Astrocyte (in vitro differentiated cells and primary cell): ENCODE results near the gene KCNN3.

Experiments
- EZH2 ChIP-seq: IDR thresholded peaks from 2 replicates; pipeline ENCODE4 v1.6.1; 2012; ENCODE audit warnings: mild to moderate bottlenecking, low read length, inconsistent platforms; ENCODE audit not compliant: insufficient read depth
- TF ChIP-seq, protein P1 (sequence below): IDR thresholded peaks from 2 replicates; pipeline ENCODE4 v1.5.1; 2011; ENCODE audit warnings: low read depth, mild to moderate bottlenecking, inconsistent platforms, low read length, moderate library complexity; ENCODE audit not compliant: insufficient read depth

DNA sequence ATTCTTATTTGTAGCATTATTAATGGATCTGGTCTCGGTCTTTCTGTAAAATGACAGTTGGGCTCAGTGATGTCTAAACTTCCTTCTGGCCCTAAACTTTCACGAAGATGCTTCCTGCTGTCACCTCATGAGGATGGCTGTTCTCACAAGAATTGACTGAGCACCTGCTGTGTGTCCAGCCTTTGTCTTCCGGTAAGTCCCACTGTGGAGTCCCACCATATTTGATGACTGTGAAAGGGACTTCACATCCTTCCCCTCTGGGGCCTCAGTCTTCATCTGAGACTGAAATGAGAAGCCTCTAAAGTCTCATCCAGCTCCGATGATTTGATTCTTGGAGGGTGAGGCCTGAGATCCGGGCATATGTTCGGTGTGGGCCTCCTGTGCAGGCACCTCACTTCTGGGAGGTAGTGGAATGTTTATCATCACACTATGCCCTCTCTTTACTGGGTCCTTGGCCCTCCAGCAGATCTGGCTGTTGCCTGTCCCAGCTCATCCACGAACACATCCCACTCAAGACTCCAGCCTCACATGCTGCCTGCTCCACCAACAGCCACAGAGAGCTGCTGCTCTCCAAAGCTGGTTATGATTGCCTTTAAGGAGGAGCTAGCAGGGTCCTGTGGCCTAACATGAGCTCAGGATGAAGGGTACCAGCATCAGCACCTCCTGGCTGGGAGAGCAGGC lies 95.8 kb downstream of the KCNN3 start:
- no peak for TF ChIP-seq EZH2
- TF ChIP-seq, protein P1, sequence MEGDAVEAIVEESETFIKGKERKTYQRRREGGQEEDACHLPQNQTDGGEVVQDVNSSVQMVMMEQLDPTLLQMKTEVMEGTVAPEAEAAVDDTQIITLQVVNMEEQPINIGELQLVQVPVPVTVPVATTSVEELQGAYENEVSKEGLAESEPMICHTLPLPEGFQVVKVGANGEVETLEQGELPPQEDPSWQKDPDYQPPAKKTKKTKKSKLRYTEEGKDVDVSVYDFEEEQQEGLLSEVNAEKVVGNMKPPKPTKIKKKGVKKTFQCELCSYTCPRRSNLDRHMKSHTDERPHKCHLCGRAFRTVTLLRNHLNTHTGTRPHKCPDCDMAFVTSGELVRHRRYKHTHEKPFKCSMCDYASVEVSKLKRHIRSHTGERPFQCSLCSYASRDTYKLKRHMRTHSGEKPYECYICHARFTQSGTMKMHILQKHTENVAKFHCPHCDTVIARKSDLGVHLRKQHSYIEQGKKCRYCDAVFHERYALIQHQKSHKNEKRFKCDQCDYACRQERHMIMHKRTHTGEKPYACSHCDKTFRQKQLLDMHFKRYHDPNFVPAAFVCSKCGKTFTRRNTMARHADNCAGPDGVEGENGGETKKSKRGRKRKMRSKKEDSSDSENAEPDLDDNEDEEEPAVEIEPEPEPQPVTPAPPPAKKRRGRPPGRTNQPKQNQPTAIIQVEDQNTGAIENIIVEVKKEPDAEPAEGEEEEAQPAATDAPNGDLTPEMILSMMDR: no peak
